ENCODE results near the gene CEP83. TPM values are rescaled to one million over a fixed set of nuclear protein-coding genes. Genes with fewer than 3 reads are reported as not detected.
"Not testable (repeated sequence)": the region's sequence is repeated elsewhere in the genome, so short reads cannot be mapped to it uniquely, and the experiment has no call there.

The CEP83 gene
- total RNA-seq, 1 donor from 2014 or later, result 13.4 TPM

DNA sequence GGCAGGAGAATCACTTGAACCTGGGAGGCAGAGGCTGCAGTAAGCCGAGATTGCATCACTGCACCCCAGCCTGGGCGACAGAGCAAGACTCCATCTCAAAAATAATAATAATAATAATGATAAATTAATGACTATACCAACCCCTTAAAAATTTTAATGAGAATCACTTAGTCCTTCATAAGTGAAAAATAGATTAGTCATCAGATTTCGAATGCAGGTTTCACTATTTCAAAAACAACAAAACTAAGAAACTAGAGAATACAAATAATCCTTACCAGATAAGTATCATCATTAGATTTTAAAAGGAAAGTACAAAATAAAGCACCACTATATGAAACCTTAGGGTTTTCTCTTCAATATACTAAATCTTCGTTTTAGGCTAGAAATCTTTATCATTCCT, 62.3 kb downstream of the CEP83 start:
- Mint-ChIP-seq H3K4me1 (ENCODE audit: low read depth, unreplicated experiment) (no peaks in the 10 kb centered on the region), H3K4me3 (ENCODE audit: unreplicated experiment) (no peak overlapping the region), H3K27ac (ENCODE audit: unreplicated experiment) (no peak overlapping the region), H3K27me3 (ENCODE audit: unreplicated experiment) (peaks cover 3% of the 10 kb centered on the region), H3K36me3 (ENCODE audit: unreplicated experiment) (peaks cover 14% of the 10 kb centered on the region), H3K9me3 (ENCODE audit: unreplicated experiment) (no peaks in the 10 kb centered on the region)
- DNase-seq, result no peak
- TF ChIP-seq, protein P1, sequence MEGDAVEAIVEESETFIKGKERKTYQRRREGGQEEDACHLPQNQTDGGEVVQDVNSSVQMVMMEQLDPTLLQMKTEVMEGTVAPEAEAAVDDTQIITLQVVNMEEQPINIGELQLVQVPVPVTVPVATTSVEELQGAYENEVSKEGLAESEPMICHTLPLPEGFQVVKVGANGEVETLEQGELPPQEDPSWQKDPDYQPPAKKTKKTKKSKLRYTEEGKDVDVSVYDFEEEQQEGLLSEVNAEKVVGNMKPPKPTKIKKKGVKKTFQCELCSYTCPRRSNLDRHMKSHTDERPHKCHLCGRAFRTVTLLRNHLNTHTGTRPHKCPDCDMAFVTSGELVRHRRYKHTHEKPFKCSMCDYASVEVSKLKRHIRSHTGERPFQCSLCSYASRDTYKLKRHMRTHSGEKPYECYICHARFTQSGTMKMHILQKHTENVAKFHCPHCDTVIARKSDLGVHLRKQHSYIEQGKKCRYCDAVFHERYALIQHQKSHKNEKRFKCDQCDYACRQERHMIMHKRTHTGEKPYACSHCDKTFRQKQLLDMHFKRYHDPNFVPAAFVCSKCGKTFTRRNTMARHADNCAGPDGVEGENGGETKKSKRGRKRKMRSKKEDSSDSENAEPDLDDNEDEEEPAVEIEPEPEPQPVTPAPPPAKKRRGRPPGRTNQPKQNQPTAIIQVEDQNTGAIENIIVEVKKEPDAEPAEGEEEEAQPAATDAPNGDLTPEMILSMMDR (IDR thresholded peaks at IDR 0.05; ENCODE audit: partially characterized antibody, unreplicated experiment), result no peak

DNA sequence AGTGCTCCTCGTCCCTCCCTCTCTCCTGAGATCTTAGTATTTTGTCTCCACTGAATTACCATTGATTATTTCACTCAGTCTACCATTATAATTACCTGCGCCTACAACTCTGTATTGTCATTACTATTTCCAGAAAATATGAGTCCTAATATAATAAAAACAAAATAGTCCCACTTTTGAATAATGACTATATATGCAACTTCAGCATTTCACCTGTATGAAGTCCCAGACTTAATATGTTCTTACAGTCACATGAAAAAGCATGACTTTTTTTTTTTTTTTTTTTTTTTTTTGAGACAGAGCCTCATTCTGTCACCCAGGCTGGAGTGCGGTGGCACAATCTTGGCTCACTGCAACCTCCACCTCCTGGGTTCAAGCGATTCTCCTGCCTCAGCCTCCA, 63.7 kb downstream of the CEP83 start:
- not testable (repeated sequence) for H3K9me3 Mint-ChIP-seq (ENCODE audit: unreplicated experiment); DNase-seq; H3K4me1 Mint-ChIP-seq (ENCODE audit: low read depth, unreplicated experiment); H3K4me3 Mint-ChIP-seq (ENCODE audit: unreplicated experiment); H3K27ac Mint-ChIP-seq (ENCODE audit: unreplicated experiment); H3K27me3 Mint-ChIP-seq (ENCODE audit: unreplicated experiment)
- peaks cover 23% of the 10 kb centered on the region for H3K36me3 Mint-ChIP-seq (ENCODE audit: unreplicated experiment)

DNA sequence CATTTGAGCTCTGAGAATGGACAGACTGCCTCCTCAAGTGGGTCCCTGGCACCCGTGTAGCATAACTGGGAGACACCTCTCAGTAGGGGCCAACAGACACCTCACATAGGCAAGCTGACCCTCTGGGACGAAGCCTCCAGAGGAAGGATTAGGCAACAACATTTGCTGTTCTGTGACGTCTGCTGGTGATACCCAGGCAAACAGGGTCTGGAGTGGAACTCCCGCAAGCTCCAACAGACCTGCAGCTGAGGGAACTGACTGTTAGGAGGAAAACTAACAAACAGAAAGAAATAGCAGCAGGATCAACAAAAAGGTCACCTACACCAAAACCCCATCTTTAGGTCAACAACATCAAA, 69.6 kb downstream of the CEP83 start:
- peaks cover 15% of the 10 kb centered on the region for H3K36me3 Mint-ChIP-seq (ENCODE audit: unreplicated experiment)
- no peak overlapping the region for H3K27ac Mint-ChIP-seq (ENCODE audit: unreplicated experiment)
- H3K27me3 Mint-ChIP-seq (ENCODE audit: unreplicated experiment), result no peaks in the 10 kb centered on the region
- H3K9me3 Mint-ChIP-seq (ENCODE audit: unreplicated experiment), result peaks cover 2% of the 10 kb centered on the region
- H3K4me1 Mint-ChIP-seq (ENCODE audit: low read depth, unreplicated experiment), result no peaks in the 10 kb centered on the region
- H3K4me3 Mint-ChIP-seq (ENCODE audit: unreplicated experiment), result no peak overlapping the region
- DNase-seq, result no peak
- TF ChIP-seq, protein P1 (IDR thresholded peaks at IDR 0.05; ENCODE audit: partially characterized antibody, unreplicated experiment), result no peak

DNA sequence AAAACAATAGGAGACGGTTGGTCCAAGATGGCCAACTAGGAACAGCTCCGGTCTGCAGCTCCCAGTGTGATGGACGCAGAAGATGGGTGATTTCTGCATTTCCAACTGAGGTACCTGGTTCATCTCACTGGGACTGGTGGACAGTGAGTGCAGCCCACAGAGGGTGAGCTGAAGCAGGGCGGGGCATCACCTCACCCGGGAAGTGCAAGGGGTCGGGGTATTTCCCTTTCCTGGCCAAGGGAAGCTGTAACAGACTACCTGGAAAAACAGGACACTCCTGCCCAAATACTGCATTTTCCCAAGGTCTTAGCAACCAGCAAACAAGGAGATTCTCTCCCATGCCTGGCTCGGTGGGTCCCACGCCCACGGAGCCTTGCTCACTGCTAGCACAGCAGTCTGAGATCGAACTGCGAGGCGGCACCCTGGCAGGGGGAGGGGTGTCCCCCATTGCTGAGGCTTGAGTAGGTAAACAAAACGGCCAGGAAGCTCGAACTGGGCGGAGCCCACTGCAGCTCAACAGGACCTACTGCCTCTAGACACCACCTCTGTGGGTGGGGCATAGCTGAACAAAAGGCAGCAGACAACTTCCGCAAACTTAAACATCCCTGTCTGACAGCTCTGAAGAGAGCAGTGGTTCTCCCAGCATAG, 70.1 kb downstream of the CEP83 start:
- H3K4me1 Mint-ChIP-seq (ENCODE audit: low read depth, unreplicated experiment); H3K4me3 Mint-ChIP-seq (ENCODE audit: unreplicated experiment); H3K27me3 Mint-ChIP-seq (ENCODE audit: unreplicated experiment); H3K27ac Mint-ChIP-seq (ENCODE audit: unreplicated experiment); H3K9me3 Mint-ChIP-seq (ENCODE audit: unreplicated experiment); DNase-seq: not testable (repeated sequence)
- peaks cover 20% of the 10 kb centered on the region for H3K36me3 Mint-ChIP-seq (ENCODE audit: unreplicated experiment)

DNA sequence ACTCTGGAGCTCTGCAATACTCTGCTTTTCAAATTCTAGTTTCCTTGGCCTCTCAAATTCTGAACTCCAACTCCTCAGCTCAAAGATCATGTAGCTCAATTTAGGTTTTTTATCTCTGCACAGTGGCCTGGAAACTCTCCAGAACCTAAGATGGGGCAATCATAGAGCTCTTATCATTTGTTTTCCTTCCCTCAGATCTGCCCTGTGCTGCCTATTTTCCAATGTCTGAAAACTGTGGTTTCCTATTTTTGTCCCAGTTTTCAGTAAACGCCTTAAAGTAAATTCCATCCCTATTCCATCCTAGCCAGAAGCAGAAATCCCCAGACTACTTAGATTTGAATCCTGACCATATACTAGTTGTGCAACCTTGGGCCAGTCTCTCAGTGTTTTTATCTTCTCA, 73.2 kb downstream of the CEP83 start:
- H3K27me3 Mint-ChIP-seq (ENCODE audit: unreplicated experiment), result no peaks in the 10 kb centered on the region
- H3K4me1 Mint-ChIP-seq (ENCODE audit: low read depth, unreplicated experiment), result no peaks in the 10 kb centered on the region
- no peaks in the 10 kb centered on the region for H3K9me3 Mint-ChIP-seq (ENCODE audit: unreplicated experiment)
- TF ChIP-seq, protein P1 (IDR thresholded peaks at IDR 0.05; ENCODE audit: partially characterized antibody, unreplicated experiment), result no peak
- DNase-seq, result no peak
- H3K4me3 Mint-ChIP-seq (ENCODE audit: unreplicated experiment), result no peak overlapping the region
- no peak overlapping the region for H3K27ac Mint-ChIP-seq (ENCODE audit: unreplicated experiment)
- peaks cover 15% of the 10 kb centered on the region for H3K36me3 Mint-ChIP-seq (ENCODE audit: unreplicated experiment)

DNA sequence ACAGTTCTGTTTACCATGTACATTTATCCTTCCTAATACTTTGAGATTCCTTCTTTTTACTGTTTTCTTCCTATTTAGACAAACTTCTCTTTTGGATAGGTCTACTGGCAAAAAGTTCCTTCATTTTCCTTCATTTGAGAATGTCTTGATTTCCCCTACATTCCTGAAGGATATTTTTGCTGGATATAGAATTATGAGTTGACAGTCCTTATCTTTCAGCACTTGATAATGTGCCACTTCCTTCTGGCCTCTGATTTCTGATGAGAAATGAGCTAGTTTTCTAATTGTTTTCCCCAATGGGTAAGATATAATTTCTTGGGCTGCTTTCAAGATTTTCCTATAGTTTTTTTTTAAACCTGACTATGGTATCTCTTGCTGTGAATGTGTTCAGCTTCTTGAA, 75.6 kb downstream of the CEP83 start:
- Mint-ChIP-seq H3K36me3 (ENCODE audit: unreplicated experiment) (peaks cover 15% of the 10 kb centered on the region), H3K4me3 (ENCODE audit: unreplicated experiment) (no peak overlapping the region)

More for the DNA sequence above, 75.6 kb downstream of the CEP83 start:
- DNase-seq, result no peak
- TF ChIP-seq, protein P1 (IDR thresholded peaks at IDR 0.05; ENCODE audit: partially characterized antibody, unreplicated experiment), result no peak
- Mint-ChIP-seq H3K27ac (ENCODE audit: unreplicated experiment) (no peak overlapping the region), H3K4me1 (ENCODE audit: low read depth, unreplicated experiment) (peaks cover 6% of the 10 kb centered on the region), H3K9me3 (ENCODE audit: unreplicated experiment) (no peaks in the 10 kb centered on the region), H3K27me3 (ENCODE audit: unreplicated experiment) (no peaks in the 10 kb centered on the region)
